ACC112 (cell line): ENCODE results near the gene GAK.

ENCODE experiments used
- H2AFZ ChIP-seq: fragments of 200-600 bp; sonication (generic); one replicate; pipeline ENCODE4 v1.6.0; 2017; ENCODE audit warnings: antibody characterized with exemption, low read length; ENCODE audit not compliant: unreplicated experiment
- H3K27ac ChIP-seq: fragments of 200-600 bp; sonication (generic); 2 replicates; pipeline ENCODE4 v1.5.1; 2014; ENCODE audit warnings: low read depth, mild to moderate bottlenecking, antibody characterized with exemption, low read length, moderate library complexity
- H3K27me3 ChIP-seq: fragments of 200-600 bp; sonication (generic); 2 replicates; pipeline ENCODE4 v1.6.1; 2014; ENCODE audit warnings: mild to moderate bottlenecking, antibody characterized with exemption, low read length, moderate library complexity, mixed read lengths; ENCODE audit not compliant: insufficient read depth
- H3K36me3 ChIP-seq: fragments of 200-600 bp; sonication (generic); 2 replicates; pipeline ENCODE4 v1.6.1; 2016; ENCODE audit warnings: mild to moderate bottlenecking, antibody characterized with exemption, low read length, moderate library complexity, mixed read lengths; ENCODE audit not compliant: insufficient read depth
- H3K4me1 ChIP-seq: fragments of 200-600 bp; sonication (generic); one replicate; pipeline ENCODE4 v1.6.1; 2016; ENCODE audit warnings: low read length, mixed read lengths; ENCODE audit not compliant: insufficient read depth, unreplicated experiment, control insufficient read depth
- H3K4me3 ChIP-seq: fragments of 200-600 bp; sonication (generic); 2 replicates; pipeline ENCODE4 v1.5.1; 2014; ENCODE audit warnings: mild to moderate bottlenecking, low read depth, low read length
- H3K79me2 ChIP-seq: fragments of 200-600 bp; sonication (generic); one replicate; pipeline ENCODE4 v1.6.0; 2016; ENCODE audit warnings: low read length; ENCODE audit not compliant: control insufficient read depth, unreplicated experiment, insufficient read depth

The GAK gene

GRCh38 chr4:885353-885752 lies 46.8 kb downstream of the GAK start:
- Histone ChIP-seq H3K27ac (no peak overlapping the region), H3K4me1 (no peaks in the 10 kb centered on the region), H2AFZ (no peak overlapping the region), H3K27me3 (no peaks in the 10 kb centered on the region), H3K36me3 (peaks cover 11% of the 10 kb centered on the region; the same call in 1 of the 2 replicates), H3K4me3 (no peak overlapping the region), H3K79me2 (no peaks in the 10 kb centered on the region)

DNA sequence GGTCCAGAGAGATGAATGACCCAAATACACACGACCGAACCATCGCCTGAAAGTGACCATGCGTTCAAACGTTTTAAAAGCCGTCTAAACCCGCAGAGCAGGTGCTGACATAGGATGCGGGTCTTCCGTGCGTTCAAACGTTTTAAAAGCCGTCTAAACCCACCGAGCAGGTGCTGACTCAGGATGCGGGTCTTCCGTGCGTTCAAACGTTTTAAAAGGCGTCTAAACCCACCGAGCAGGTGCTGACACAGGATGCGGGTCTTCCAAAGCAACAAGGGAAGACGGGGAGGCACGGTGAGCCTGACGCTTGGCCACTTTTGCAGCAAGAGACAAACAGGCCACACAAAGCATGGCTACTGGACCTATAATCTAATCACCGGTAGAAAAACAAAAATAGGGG lies 47.2 kb downstream of the GAK start:
- H3K27ac ChIP-seq: no peak overlapping the region
- no peaks in the 10 kb centered on the region for H3K79me2 ChIP-seq
- no peaks in the 10 kb centered on the region for H3K4me1 ChIP-seq
- peaks cover 11% of the 10 kb centered on the region; the same call in 1 of the 2 replicates for H3K36me3 ChIP-seq
- H3K4me3 ChIP-seq: no peak overlapping the region
- no peak overlapping the region for H2AFZ ChIP-seq
- H3K27me3 ChIP-seq: no peaks in the 10 kb centered on the region

GRCh38 chr4:884259-884658 lies 47.9 kb downstream of the GAK start:
- Histone ChIP-seq H2AFZ (no peak overlapping the region), H3K27ac (no peak overlapping the region), H3K4me3 (no peak overlapping the region), H3K79me2 (no peaks in the 10 kb centered on the region), H3K4me1 (no peaks in the 10 kb centered on the region), H3K36me3 (peaks cover 15% of the 10 kb centered on the region; the same call in 1 of the 2 replicates), H3K27me3 (no peaks in the 10 kb centered on the region)

DNA sequence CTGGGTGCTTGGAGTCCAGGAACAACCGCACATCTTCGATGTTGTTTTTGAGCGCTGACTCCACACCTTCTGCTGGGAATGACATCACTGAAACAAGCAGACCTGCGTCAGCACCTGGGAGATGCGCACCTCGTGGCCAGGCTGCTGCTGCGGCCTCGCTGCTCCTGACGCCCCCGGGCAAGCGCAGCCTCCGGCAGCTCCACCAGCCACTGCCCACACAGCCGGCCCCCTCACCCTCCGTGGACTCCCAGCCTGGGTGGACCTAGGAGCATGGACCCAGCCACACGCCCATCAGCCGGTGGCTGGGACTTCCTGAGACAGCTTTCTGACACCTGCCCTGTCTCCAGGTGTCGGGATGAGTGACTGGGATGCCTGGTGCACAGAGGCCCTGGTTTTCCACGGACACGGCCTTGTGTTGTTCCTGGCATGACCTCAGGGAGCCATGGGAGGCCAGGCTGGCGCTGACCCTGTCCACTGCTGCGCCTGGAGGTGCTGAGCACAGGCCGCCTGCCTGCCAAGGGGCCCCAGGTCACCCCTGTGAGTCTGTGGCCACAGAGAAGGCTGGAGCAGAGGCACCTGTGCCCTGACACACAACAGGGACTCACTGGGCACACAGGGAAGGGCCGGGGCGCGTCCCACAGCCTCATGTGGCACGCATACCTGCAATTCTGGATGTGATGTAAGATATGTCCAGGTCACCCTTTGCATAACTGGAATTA lies 48.6 kb downstream of the GAK start:
- no peak overlapping the region for H2AFZ ChIP-seq
- H3K27me3 ChIP-seq: no peaks in the 10 kb centered on the region
- H3K4me3 ChIP-seq: no peak overlapping the region
- H3K79me2 ChIP-seq: no peaks in the 10 kb centered on the region
- peaks cover 14% of the 10 kb centered on the region; the same call in 1 of the 2 replicates for H3K36me3 ChIP-seq
- no peaks in the 10 kb centered on the region for H3K4me1 ChIP-seq
- H3K27ac ChIP-seq: no peak overlapping the region

GRCh38 chr4:882646-883045 lies 49.5 kb downstream of the GAK start:
- Histone ChIP-seq H3K4me3 (no peak overlapping the region), H3K27me3 (no peaks in the 10 kb centered on the region), H3K4me1 (no peaks in the 10 kb centered on the region), H3K79me2 (no peaks in the 10 kb centered on the region), H3K27ac (no peak overlapping the region), H2AFZ (no peak overlapping the region), H3K36me3 (peaks cover 9% of the 10 kb centered on the region; the same call in 1 of the 2 replicates)

- Histone ChIP-seq H3K27ac (no peak overlapping the region), H3K27me3 (no peaks in the 10 kb centered on the region), H3K36me3 (peaks cover 12% of the 10 kb centered on the region; the same call in 1 of the 2 replicates), H3K4me3 (no peak overlapping the region), H3K4me1 (no peaks in the 10 kb centered on the region), H3K79me2 (no peaks in the 10 kb centered on the region), H2AFZ (no peak overlapping the region)
These were observed 50.4 kb downstream of the GAK start for GRCh38 chr4:881709-882108.

- Histone ChIP-seq H3K27me3 (no peaks in the 10 kb centered on the region), H3K79me2 (no peaks in the 10 kb centered on the region), H3K4me1 (no peaks in the 10 kb centered on the region), H3K36me3 (peaks cover 14% of the 10 kb centered on the region; the same call in 1 of the 2 replicates), H3K4me3 (no peak overlapping the region), H2AFZ (no peak overlapping the region), H3K27ac (no peak overlapping the region)
These were observed 51.3 kb downstream of the GAK start for GRCh38 chr4:880684-881405.

DNA sequence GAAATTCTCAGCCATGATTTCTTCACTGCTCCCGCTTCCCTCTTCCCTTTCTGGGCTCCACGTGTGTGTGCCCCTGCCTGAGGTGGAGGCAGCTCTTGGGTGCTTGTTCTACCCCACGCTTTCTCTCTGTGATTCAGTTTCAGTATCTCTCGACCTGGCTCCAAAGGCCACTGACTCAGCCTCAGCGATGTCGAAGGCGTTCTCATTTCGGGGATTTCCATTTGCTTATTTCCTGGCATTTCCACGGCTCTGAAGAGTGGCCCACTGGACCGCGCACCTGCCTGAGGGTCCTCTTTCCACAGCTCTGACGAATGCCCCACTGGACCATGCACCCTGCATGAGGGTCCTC lies 52.4 kb downstream of the GAK start:
- Histone ChIP-seq H2AFZ (no peak overlapping the region), H3K27ac (no peak overlapping the region), H3K4me3 (no peak overlapping the region), H3K79me2 (no peaks in the 10 kb centered on the region), H3K36me3 (peaks cover 16% of the 10 kb centered on the region; the same call in 1 of the 2 replicates), H3K4me1 (no peaks in the 10 kb centered on the region), H3K27me3 (no peaks in the 10 kb centered on the region)

DNA sequence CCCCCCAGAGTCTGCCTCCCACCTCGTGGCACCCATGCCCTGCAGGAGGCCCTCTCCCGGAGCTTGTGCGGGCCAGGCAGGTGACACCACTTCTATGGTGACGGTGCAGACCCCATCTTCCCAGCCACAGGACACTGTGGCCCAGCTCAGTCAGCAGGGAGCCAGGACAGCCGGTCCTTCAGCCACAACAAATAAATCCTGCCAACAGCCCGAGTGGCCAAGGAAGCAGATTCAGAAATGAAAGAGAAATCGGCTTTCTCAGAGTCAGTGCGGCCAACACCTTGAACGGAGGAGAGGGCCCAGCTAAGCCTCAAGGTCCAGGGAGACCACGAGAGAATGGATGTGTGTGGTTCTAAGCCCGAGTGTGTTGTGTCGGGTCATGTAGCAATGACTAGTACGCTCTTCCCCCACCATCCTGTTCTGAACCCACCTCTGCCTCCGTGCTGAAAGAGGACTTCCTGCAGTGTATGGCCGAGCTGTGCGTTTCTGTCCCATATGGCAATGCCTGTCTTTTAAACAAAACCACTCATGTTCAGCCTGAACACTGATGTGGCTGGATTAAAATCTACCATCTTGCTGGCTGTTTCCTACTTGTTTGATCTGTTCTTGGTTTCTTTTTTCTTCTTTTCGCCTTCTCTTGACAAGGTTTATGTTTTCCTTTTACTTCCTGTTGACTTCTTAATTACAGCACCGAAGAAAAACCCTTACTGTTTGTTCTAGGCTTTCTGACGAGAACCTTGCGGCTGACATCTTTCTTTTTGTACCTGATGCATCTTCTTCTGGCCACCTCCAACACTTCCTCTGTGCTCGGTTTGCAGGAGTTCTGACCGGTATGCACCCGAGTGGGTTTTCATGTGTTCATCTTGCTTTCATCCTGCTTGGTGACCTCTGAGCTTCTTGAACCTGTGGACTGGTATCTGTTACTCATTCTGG lies 53.1 kb downstream of the GAK start:
- no peaks in the 10 kb centered on the region for H3K4me1 ChIP-seq
- no peaks in the 10 kb centered on the region for H3K79me2 ChIP-seq
- no peaks in the 10 kb centered on the region for H3K27me3 ChIP-seq
- H3K4me3 ChIP-seq: no peak overlapping the region
- H2AFZ ChIP-seq: no peak overlapping the region
- no peak overlapping the region for H3K27ac ChIP-seq
- H3K36me3 ChIP-seq: peaks cover 23% of the 10 kb centered on the region; the same call in 1 of the 2 replicates

DNA sequence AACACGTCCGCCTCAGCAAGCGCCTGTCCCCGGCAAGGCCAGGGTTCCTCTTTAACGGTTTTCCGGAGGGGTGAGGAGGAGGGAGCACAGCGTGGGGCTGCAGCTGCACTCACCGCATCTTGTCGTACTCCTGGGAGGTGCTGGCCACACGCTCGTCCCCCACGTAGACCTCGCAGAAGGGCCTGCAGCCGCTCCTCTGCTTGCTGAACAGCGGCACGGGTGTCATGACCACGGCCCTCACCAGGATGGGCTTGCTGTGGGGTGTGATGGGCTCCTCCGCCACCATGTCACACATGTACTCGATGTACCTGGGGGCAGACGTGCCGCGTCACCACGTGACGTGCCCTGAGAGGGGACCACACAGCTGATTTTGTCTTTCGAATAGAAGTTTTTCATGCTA lies 54.6 kb downstream of the GAK start:
- H2AFZ ChIP-seq: no peak overlapping the region
- no peaks in the 10 kb centered on the region for H3K4me1 ChIP-seq
- H3K4me3 ChIP-seq: no peak overlapping the region
- no peak overlapping the region for H3K27ac ChIP-seq
- H3K27me3 ChIP-seq: no peaks in the 10 kb centered on the region
- peaks cover 23% of the 10 kb centered on the region; the same call in 1 of the 2 replicates for H3K36me3 ChIP-seq
- no peaks in the 10 kb centered on the region for H3K79me2 ChIP-seq
